Measurements from ENCODE around the gene ELAVL3.

GRCh38 chr19:11486661-11487503 is 6.0 kb upstream of the ELAVL3 start:
- TF ChIP-seq EZH2phosphoT487 (IDR thresholded peaks at IDR 0.05; ENCODE audit: insufficient read depth, low read depth) (no peak), EZH2 (IDR thresholded peaks at IDR 0.05; ENCODE audit: insufficient read depth, poor library complexity, severe bottlenecking) (no peak)

Data from GM23248 (cell line).